Upper lobe of right lung (tissue), 1 donor: ENCODE measurements around the gene DNAJB4. TPM values are rescaled to one million over a fixed set of nuclear protein-coding genes. Genes with fewer than 3 reads are reported as not detected.

Source experiments
- ATAC-seq: fragments of 200-7000 bp; cut with Tn5 transposase; one replicate; pipeline ENCODE4 v1.9.1; 2020; ENCODE audit warnings: mild to moderate bottlenecking, moderate library complexity
- DNase-seq: peaks from one replicate; pipeline ENCODE4 v3.0.0-alpha.2; 2020
- H3K27ac ChIP-seq: fragments of 200-600 bp; one replicate; pipeline ENCODE4 v1.8.0; 2022
- H3K27me3 ChIP-seq: fragments of 200-600 bp; one replicate; pipeline ENCODE4 v1.8.0; 2022; ENCODE audit warnings: mild to moderate bottlenecking
- H3K36me3 ChIP-seq: fragments of 200-600 bp; one replicate; pipeline ENCODE4 v1.8.0; 2022
- H3K4me1 ChIP-seq: fragments of 200-600 bp; one replicate; pipeline ENCODE4 v1.8.0; 2022
- H3K4me3 ChIP-seq: fragments of 200-600 bp; one replicate; pipeline ENCODE4 v1.8.0; 2022; ENCODE audit warnings: mild to moderate bottlenecking
- H3K9me3 ChIP-seq: fragments of 200-600 bp; one replicate; pipeline ENCODE4 v1.8.0; 2022
- CTCF ChIP-seq: fragments of 200-600 bp; IDR thresholded peaks from one replicate; pipeline ENCODE4 v1.8.0; 2022; ENCODE audit warnings: antibody characterized with exemption
- intact Hi-C: fragments of 100-400 bp; cut with DNase I; formaldehyde crosslinking; loops from one replicate; pipeline ENCODE4 v1.11.0; 2022
- total RNA-seq: library from RNA; stranded (reverse); fragmentation: NEBNext Ultra II Directional; extraction: Animal tissue kit (Norgen Biotek cat#: 25700); gene quantifications from one replicate; pipeline ENCODE4 v1.2.1, GENCODE V29; 2021
- donor health status: DM: no; HTN: yes; CAD: no; lungs with severe emphysema.

The DNAJB4 gene
- total RNA-seq, 1 donor from 2014 or later: 35.8 TPM

GRCh38 chr1:78047631-78048030, 42.9 kb downstream of the DNAJB4 start:
- peak overlapping the region; percentile 61 for H3K4me3 ChIP-seq

GRCh38 chr1:78048446-78048845, 43.7 kb downstream of the DNAJB4 start:
- Histone ChIP-seq H3K27ac (no peak overlapping the region), H3K4me1 (no peaks in the 10 kb centered on the region), H3K36me3 (no peaks in the 10 kb centered on the region), H3K4me3 (no peak overlapping the region), H3K27me3 (peaks cover 13% of the 10 kb centered on the region), H3K9me3 (no peaks in the 10 kb centered on the region)
- no peak for TF ChIP-seq CTCF
- DNase-seq (no peak), ATAC-seq (no peak)
- intact Hi-C loops: no loop called here

More at GRCh38 chr1:78047631-78048030, 42.9 kb downstream of the DNAJB4 start:
- Histone ChIP-seq H3K4me1 (no peaks in the 10 kb centered on the region), H3K36me3 (no peaks in the 10 kb centered on the region), H3K27ac (no peak overlapping the region), H3K9me3 (no peaks in the 10 kb centered on the region), H3K27me3 (peaks cover 13% of the 10 kb centered on the region)
- TF ChIP-seq CTCF: no peak
- no peak for ATAC-seq
- intact Hi-C loops: no loop called here
- DNase-seq: no peak

- DNase-seq (no peak), ATAC-seq (no peak)
- peaks cover 13% of the 10 kb centered on the region for H3K27me3 ChIP-seq
- H3K4me3 ChIP-seq: no peak overlapping the region
- no peak for TF ChIP-seq CTCF
- intact Hi-C loops: no loop called here
- H3K36me3 ChIP-seq: no peaks in the 10 kb centered on the region
- no peaks in the 10 kb centered on the region for H3K4me1 ChIP-seq
- H3K27ac ChIP-seq: no peak overlapping the region
- H3K9me3 ChIP-seq: no peaks in the 10 kb centered on the region
Measured at GRCh38 chr1:78049396-78049795, 44.7 kb downstream of the DNAJB4 start.

- Histone ChIP-seq H3K9me3 (no peaks in the 10 kb centered on the region), H3K4me1 (no peaks in the 10 kb centered on the region), H3K27me3 (peaks cover 11% of the 10 kb centered on the region), H3K27ac (no peak overlapping the region), H3K36me3 (no peaks in the 10 kb centered on the region), H3K4me3 (no peak overlapping the region)
- ATAC-seq: no peak
- no peak for TF ChIP-seq CTCF
- no peak for DNase-seq
- intact Hi-C loops: no loop called here
Measured at GRCh38 chr1:78051005-78051404, 46.3 kb downstream of the DNAJB4 start.

GRCh38 chr1:78052685-78053405, 48.1 kb downstream of the DNAJB4 start:
- ATAC-seq (no peak), DNase-seq (no peak)
- Histone ChIP-seq H3K27me3 (no peaks in the 10 kb centered on the region), H3K9me3 (no peaks in the 10 kb centered on the region), H3K4me3 (no peak overlapping the region), H3K36me3 (no peaks in the 10 kb centered on the region), H3K27ac (no peak overlapping the region), H3K4me1 (no peaks in the 10 kb centered on the region)
- TF ChIP-seq CTCF: no peak
- intact Hi-C loops: no loop called here
